SU-DHL-6 (cell line): Measurements from ENCODE around the gene CAPSL.
"Not testable (repeated sequence)": the region's sequence is repeated elsewhere in the genome, so short reads cannot be mapped to it uniquely, and the experiment has no call there.

Experiments used
- H2AFZ ChIP-seq: fragments of 200-600 bp; sonication (generic); 2 replicates; pipeline ENCODE4 v1.6.1; 2014; ENCODE audit warnings: low read depth, mild to moderate bottlenecking, moderate library complexity, mixed read lengths, antibody characterized with exemption, low read length; ENCODE audit not compliant: severe bottlenecking
- H3F3A ChIP-seq: fragments of 200-600 bp; shearing (Covaris generic); 2 replicates; pipeline ENCODE4 v1.6.0; 2016; ENCODE audit warnings: antibody characterized with exemption, mild to moderate bottlenecking; ENCODE audit not compliant: insufficient read depth
- H3K27ac ChIP-seq: fragments of 200-600 bp; sonication (generic); 2 replicates; pipeline ENCODE4 v1.5.1; 2016; ENCODE audit warnings: low read depth, mild to moderate bottlenecking, low read length, moderate library complexity, mixed read lengths
- H3K27me3 ChIP-seq: fragments of 200-600 bp; sonication (generic), shearing (Covaris generic); 2 replicates; pipeline ENCODE4 v1.6.0; 2014; ENCODE audit warnings: mild to moderate bottlenecking, low read length
- H3K36me3 ChIP-seq: fragments of 200-600 bp; sonication (generic); 2 replicates; pipeline ENCODE4 v1.6.1; 2014; ENCODE audit warnings: mild to moderate bottlenecking, low read length, mixed read lengths
- H3K4me2 ChIP-seq: fragments of 300-600, 200-600 bp; shearing (Covaris generic), sonication (generic); 2 replicates; pipeline ENCODE4 v1.6.0; 2014; ENCODE audit warnings: low read length, low read depth, mild to moderate bottlenecking; ENCODE audit not compliant: poor library complexity, severe bottlenecking
- H3K4me3 ChIP-seq: fragments of 200-600 bp; sonication (generic); 2 replicates; pipeline ENCODE4 v1.5.1; 2014; ENCODE audit warnings: antibody characterized with exemption, low read length, mild to moderate bottlenecking, mixed read lengths; ENCODE audit not compliant: insufficient read depth, poor library complexity, severe bottlenecking
- H3K79me2 ChIP-seq: fragments of 200-600 bp; sonication (generic); 2 replicates; pipeline ENCODE4 v1.6.1; 2014; ENCODE audit warnings: mild to moderate bottlenecking, low read length, moderate library complexity; ENCODE audit not compliant: insufficient read depth
- H3K9ac ChIP-seq: fragments of 200-600 bp; sonication (generic); 2 replicates; pipeline ENCODE4 v1.7.0; 2014; ENCODE audit warnings: mild to moderate bottlenecking, low read length
- H3K9me2 ChIP-seq: fragments of 200-600 bp; sonication (generic); replicated peaks from 2 replicates; pipeline ENCODE4 v1.6.1; 2014; ENCODE audit warnings: low read length; ENCODE audit not compliant: insufficient read depth
- H3K9me3 ChIP-seq: fragments of 200-600 bp; sonication (generic); 2 replicates; pipeline ENCODE4 v1.6.1; 2014; ENCODE audit warnings: low read length, mixed read lengths; ENCODE audit not compliant: insufficient read depth
- H4K20me1 ChIP-seq: fragments of 200-600 bp; sonication (generic); 2 replicates; pipeline ENCODE4 v1.6.1; 2014; ENCODE audit warnings: low read depth, mild to moderate bottlenecking, antibody characterized with exemption, low read length, moderate library complexity, mixed read lengths
- CTCF ChIP-seq: fragments of 200-600 bp; sonication (generic); IDR thresholded peaks from one replicate; pipeline ENCODE4 v1.5.1; 2017; ENCODE audit warnings: antibody characterized with exemption, mild to moderate bottlenecking, low read length, moderate library complexity; ENCODE audit not compliant: insufficient read depth, poor library complexity, severe bottlenecking
- EZH2phosphoT487 ChIP-seq: fragments of 200-600 bp; sonication (generic), shearing (Covaris generic); conservative IDR thresholded peaks from 2 replicates; pipeline ENCODE4 v1.6.1; 2018; ENCODE audit warnings: mild to moderate bottlenecking, antibody characterized with exemption, low read length, moderate library complexity, mixed read lengths

The CAPSL gene

GRCh38 chr5:35856765-35857351 is 81.6 kb downstream of the CAPSL start, which contains the start of gene IL7R:
TSS of gene IL7R (plus strand) at chr5:35856891. CDS start at chr5:35856978, 87 bp downstream.
- no peak within 1 kb of the TSS for H2AFZ ChIP-seq
- no peaks in the 10 kb centered on the region for H3K27me3 ChIP-seq
- no peak within 1 kb of the TSS for H3K9ac ChIP-seq
- H3K27ac ChIP-seq = no peak within 1 kb of the TSS
- H3K79me2 ChIP-seq = no peaks in the 10 kb centered on the region
- no peak within 1 kb of the TSS for H3K4me3 ChIP-seq
- no peaks in the 10 kb centered on the region for H3K9me3 ChIP-seq
- no peak for TF ChIP-seq EZH2phosphoT487
- TF ChIP-seq CTCF = no peak
- H3F3A ChIP-seq = no peaks in the 10 kb centered on the region
- no peaks in the 10 kb centered on the region for H3K9me2 ChIP-seq
- H3K36me3 ChIP-seq = no peaks in the 10 kb centered on the region
- no peaks in the 10 kb centered on the region for H4K20me1 ChIP-seq
- H3K4me2 ChIP-seq = no peak within 1 kb of the TSS

- not testable (repeated sequence) for H3K4me2 ChIP-seq, H3K27me3 ChIP-seq, H3K36me3 ChIP-seq, H3K4me3 ChIP-seq, H4K20me1 ChIP-seq, H3K9me3 ChIP-seq, H3K9ac ChIP-seq, H3F3A ChIP-seq, H3K9me2 ChIP-seq, H3K79me2 ChIP-seq, H2AFZ ChIP-seq, H3K27ac ChIP-seq
Observed at GRCh38 chr5:35856186-35856764, 82.1 kb downstream of the CAPSL start.

- Histone ChIP-seq H2AFZ (no peak overlapping the region), H3K4me3 (no peak overlapping the region), H3K27ac (no peak overlapping the region), H3K9me2 (no peaks in the 10 kb centered on the region), H3K9ac (no peak overlapping the region), H3K27me3 (no peaks in the 10 kb centered on the region), H3K36me3 (no peaks in the 10 kb centered on the region), H3F3A (no peaks in the 10 kb centered on the region), H3K79me2 (no peaks in the 10 kb centered on the region), H3K9me3 (no peaks in the 10 kb centered on the region), H3K4me2 (no peak overlapping the region), H4K20me1 (no peaks in the 10 kb centered on the region)
- TF ChIP-seq CTCF (no peak), EZH2phosphoT487 (no peak)
Observed at GRCh38 chr5:35855187-35855586, 83.2 kb downstream of the CAPSL start.
